GM18505 (cell line): ENCODE data around the gene ACOT8.
"Not testable (repeated sequence)": the region's sequence is repeated elsewhere in the genome, so short reads cannot be mapped to it uniquely, and the experiment has no call there.

Experiments
- ATAC-seq: cut with Tn5 transposase; IDR thresholded peaks from one replicate; pipeline ENCODE4 v1.9.1; 2021; ENCODE audit not compliant: unreplicated experiment
- POLR2A ChIP-seq: IDR thresholded peaks from 4 replicates; pipeline ENCODE4 v1.6.1; 2011; ENCODE audit warnings: borderline replicate concordance; ENCODE audit not compliant: insufficient read depth, insufficient read length; ENCODE audit errors: extremely low read depth

Gene ACOT8

DNA sequence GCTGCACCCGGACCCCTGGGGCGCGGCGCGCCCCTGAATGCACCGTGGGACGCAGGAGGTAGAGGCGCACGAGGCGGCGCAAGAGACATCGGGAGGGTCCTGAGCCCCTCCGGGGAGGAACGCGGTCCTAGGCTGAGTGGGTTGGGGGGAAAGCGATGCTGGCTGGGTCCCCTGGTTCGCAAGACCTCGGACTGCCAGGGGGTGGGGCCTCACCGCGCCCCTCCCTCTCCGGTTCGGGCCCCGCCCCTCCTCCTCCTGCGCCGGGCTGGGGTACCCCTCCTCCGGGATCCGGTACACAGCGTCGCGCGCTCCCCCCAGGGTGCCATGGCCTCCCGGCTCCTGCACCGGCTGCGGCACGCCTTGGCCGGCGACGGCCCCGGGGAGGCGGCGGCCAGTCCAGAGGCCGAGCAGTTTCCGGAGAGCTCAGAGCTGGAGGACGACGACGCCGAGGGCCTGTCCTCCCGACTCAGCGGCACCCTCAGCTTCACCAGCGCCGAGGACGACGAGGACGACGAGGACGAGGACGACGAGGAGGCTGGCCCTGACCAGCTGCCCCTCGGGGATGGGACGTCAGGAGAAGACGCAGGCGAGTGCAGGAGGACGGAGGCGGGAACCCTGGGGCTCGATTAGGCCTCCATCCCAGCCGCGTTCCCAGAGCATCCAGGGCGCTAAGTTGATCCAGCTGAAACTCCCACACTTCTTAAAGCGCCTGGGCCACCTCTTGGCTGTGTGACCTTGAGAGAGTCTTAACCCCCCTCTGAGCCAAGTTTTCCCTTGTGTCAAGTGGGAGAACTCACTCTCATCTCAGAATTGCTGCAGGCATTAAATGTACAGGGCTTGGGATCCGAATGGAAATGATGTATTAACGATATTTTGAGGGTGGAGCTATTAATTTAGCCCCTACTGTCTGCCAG lies 23.1 kb downstream of the ACOT8 start:
- TF ChIP-seq POLR2A = no peak
- no peak for ATAC-seq

DNA sequence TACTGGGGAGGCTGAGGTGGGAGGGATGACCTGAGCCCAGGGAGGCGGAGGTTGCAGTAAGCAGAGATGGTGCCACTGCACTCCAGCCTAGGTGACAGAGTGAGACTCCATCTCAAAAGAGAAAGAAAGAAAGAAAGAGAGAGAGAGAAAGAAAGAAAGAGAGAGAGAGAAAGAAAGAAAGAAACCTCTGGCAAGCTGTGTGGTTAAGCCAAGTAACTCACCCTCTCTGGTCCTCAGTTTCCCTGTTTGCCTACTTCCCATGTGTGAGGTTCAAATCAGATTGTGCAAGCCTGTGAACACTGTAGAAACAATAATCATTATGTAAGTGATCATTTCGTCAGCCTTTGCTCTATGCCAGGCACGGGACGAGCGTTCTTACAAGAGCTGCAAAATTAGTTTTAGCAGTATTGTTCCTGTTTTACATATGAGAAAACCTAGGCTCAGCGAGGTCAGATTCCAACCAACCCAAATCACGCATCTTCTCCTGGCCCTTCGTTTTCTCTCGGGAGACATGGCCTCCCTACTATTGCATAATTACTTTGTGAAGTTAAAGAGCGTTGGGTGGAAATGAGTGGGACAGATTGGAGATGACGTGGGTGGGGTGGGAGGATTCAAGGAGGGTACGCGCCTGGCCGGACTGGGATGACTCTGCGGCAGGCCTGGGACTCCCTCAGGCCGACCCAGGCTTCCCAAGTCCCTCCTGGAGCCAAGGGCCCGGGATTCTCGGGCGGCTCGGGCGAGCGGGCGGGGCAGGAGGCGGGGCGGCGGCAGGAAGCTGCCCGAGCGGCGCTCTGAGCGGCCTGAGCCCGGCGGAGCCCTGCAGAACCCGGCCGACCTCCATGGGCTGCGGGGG lies 23.9 kb downstream of the ACOT8 start, which contains the start of gene SNX21:
TSS of gene SNX21 (plus strand) at position 770 of the 853 bp plus-strand sequence. CDS start 121 bp downstream, outside the sequence.
- no peak for TF ChIP-seq POLR2A
- no peak for ATAC-seq

DNA sequence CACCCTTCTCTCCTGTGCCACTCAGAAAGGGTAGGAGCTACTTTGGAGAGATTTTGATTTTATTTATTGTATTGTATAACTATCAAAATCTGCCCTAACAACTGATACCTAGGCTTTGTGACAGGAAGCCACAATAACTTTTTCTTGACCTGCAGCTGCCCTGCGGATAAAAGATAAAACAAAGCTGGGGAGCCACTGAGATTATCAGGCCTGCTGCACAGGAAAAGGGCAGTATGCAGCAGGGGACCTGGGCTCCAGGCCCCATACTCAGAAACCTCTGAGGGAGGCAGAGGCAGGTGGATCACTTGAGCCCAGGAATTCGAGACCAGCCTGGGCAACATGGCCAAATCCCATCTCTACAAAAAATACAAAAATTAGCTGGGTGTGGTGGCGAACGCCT lies 24.6 kb downstream of the ACOT8 start:
- no peak for TF ChIP-seq POLR2A
- no peak for ATAC-seq

DNA sequence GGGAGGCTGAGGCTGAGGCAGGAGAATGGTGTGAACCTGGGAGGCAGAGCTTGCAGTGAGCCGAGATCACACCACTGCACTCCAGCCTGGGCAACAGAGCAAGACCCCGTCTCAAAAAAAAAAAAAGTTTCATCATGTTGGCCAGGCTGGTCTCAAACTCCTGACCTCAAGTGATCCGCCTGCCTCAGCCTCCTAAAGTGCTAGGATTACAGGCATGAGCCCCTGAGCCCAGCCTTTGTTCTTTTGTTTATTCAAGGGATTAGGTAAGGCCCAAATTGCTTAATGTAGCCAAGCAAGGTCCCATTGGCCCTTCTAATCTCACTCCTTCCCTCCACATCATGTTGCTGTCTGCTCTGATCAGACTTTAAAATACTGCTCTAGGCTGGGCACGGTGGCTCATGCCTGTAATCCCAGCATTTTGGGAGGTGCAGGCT lies 27.5 kb downstream of the ACOT8 start:
- ATAC-seq = not testable (repeated sequence)

DNA sequence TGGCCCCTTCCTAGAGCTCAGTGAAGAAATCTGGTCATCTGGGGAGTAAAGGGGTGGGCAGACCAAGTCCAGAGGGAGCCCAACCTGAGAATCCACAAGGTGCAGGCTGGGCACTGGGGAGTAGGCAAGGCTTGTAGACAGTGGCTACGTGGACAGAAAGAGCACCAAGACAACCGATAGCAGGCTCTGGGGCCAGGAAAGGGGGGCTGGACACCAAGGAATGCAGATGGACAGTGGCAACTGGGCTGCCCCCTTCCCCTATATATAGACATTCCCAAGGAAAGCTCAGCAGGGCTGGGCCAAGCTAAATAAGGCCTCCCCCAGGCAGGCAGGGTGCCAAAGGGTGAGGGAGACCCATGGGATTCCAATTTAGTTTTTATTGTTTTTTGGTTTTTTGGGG lies 28.6 kb downstream of the ACOT8 start:
- ATAC-seq = no peak
- TF ChIP-seq POLR2A = no peak

DNA sequence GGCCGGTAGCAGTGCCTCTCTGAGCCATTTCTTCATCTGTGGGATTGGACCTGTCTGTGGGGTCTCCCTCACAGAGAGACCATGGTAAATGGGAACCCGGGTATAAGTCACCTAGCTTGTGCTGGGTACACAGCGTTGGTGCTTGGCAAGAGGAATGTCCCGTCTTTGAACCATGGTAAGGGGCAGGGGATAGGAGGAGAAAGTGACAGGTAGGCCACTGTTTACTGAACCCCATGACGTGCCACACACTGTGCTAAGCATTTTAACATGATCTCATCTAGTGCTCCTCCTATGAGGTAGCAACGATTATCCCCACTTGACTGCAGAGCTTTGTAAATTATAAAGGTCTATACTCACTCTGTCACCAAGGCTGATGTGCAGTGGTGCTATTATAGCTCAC lies 29.5 kb downstream of the ACOT8 start:
- TF ChIP-seq POLR2A = no peak
- no peak for ATAC-seq

DNA sequence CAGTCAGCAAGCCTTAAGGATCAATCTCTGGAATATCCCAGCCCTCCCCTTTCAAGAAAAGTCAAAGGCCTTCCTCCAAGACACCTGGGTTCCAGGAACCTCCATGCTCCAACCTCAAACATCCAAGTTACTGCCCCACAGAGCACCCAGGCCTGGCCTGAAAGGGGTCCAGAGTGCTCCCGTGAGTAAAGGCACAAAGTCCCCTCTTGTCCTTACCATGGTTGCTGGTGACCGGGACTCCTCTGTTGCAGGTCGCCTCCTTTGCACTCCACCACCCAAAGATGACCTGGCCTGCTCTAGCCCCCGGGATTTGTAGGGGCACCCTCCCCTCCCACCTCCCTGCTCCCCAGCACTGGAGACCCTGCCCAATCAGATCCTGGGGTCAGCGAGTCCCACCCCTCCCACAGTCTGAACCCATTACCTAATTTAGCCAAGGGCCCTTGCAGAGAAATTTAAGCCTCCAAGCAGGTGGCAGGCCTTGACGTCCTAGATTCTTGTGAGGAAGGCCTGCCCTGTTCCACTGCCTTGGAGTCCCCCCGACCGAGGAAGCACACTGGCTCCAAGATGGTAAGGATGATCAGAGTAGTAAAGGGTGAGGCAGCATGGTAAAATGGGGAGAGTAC lies 30.1 kb downstream of the ACOT8 start, which contains the start of gene TNNC2:
TSS of gene TNNC2 (minus strand) at position 283 of the 623 bp plus-strand sequence. CDS start at position 219, 64 bp downstream.
- ATAC-seq = no peak
- TF ChIP-seq POLR2A = no peak

DNA sequence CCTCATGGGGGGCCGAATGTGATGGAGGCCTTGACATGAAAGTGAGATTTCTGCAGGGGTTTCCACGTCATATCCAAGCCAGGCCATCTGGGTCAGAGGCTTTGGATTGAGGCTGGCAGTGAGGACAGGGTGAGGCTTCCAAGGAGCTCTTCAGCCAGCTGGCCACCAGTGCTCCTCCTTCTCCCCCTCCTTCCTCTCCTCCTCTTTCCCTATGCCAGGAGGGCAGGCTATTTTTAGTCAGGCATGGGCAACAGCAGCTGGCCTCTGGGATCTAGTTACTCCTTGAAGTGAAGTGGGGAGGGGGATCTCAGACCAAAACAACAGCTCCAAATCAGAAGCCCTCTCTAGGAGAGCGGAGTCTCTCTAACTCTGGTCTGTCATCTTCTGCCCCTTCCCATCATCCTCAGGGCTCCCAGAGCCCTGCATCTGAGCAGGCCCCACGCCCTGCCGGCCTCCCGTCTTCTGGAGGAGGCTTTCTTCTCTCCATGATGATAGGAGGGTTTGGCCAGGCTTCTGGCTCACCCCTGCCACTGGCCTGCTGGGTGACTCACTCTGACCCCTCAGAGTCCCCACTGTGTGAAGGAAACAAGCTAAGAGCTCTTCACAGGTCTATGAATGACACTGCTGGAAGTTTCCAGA lies 30.7 kb downstream of the ACOT8 start:
- no peak for ATAC-seq
- no peak for TF ChIP-seq POLR2A

DNA sequence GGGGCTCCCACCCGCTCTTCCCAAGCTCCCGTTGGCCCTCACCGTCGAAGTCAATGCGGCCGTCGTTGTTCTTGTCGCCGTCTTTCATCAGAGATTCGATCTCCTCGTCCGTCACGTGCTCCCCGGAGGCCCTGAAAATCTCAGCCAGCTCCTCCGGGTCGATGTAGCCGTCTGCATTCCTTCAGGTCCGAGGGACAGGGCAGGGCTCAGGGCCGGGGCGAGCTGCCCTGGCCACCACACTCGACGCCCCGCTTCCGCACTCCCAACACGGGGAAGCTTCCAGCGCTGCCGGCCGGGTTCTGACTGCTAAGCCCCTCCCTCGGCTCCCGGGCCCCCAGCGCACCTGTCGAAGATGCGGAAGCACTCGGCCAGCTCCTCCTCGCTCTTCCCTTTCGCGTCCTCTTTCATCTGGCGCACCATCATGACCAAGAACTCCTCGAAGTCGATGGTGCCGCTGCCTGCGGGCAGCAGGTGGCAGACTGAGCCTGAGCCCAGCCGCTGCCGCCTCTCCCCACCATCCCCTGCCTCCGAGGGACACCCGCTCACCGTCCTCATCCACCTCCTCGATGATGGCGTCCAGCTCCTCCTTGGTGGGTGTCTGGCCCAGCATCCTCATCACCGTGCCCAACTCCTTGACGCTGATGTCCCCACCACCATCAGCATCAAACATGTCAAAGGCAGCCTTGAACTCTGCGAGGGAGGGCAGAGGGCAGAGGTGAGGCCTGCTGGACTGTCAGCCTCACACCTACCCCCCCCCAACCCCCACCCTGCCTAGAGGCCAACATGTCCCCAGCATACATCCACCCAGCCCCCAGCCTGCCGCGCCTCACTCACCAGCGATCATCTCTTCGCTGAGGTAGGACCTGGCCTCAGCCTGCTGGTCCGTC lies 33.0 kb downstream of the ACOT8 start:
- TF ChIP-seq POLR2A = no peak
- ATAC-seq = no peak

DNA sequence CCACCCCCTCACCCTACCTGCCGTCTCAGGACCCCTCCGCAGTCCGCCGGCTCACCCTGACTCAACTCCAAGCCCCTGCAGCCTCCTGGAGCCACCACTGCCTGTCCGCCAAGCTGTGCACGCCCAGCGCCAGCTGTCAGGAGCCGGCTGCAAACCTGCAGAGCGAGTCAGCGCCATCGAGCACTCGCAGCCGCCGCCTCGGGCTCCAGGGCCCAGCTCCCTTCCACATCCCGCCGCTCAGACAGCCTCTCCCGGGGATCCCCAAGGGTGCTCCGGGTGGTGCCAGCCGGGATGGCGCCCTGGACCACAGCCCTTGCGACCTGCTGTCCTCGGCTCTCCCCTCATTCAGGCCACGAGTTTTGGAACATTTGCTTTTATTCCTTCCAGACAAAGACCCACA lies 34.3 kb downstream of the ACOT8 start:
- no peak for TF ChIP-seq POLR2A
- ATAC-seq = no peak

DNA sequence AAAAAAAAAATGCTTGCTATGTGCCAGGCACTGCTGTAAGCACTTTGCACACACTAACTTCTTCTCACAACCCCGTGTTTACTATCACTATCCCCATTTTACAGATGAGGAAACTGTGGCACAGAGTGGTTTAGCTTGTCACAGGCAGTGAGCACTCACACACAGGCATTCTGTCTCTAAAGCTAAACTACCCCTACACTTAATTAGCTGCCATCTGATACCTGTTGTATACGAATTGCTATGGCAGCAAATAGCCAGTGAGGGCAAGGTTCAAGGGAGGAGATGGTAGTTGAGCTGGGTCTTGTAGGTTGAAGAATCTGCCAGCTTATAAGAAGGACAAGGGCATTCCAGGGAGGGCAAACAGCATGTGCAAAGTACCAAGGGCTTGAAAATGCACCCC lies 35.2 kb downstream of the ACOT8 start:
- no peak for ATAC-seq
- no peak for TF ChIP-seq POLR2A

DNA sequence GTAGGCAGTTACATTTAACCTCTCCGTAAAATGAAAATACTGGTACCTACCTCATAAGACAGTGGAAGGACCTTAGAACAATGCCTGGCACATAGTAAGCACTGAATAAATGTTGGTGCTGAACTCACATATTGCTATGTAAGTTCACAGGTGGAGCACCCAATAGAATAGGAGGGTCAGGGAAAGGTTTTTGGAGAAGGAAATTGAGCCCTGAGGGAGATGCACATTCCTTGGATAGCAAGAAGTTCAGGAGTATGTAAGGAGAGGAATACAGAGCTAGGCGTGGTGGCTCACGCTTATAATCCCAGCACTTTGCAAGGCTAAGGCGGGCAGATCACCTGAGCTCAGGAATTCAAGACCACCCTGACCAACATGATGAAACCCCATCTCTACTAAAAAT lies 37.7 kb downstream of the ACOT8 start:
- ATAC-seq = no peak
- no peak for TF ChIP-seq POLR2A
